GM19193 (cell line): Measurements from ENCODE around the gene RCN2.

ENCODE experiments used
- POLR2A ChIP-seq: IDR thresholded peaks from 4 replicates; pipeline ENCODE4 v1.6.1; 2011; ENCODE audit not compliant: insufficient read depth, insufficient read length; ENCODE audit errors: extremely low read depth

RCN2 gene

GRCh38 chr15:76982756-76983155 is 51.2 kb downstream of the RCN2 start:
- TF ChIP-seq POLR2A = no peak

- TF ChIP-seq POLR2A = no peak
Measured at GRCh38 chr15:76983590-76984375, 52.2 kb downstream of the RCN2 start.

GRCh38 chr15:76986743-76987142 is 55.2 kb downstream of the RCN2 start:
- TF ChIP-seq POLR2A = no peak

- no peak for TF ChIP-seq POLR2A
Measured at GRCh38 chr15:76987276-76987675, 55.7 kb downstream of the RCN2 start.

- peak; percentile 38 for TF ChIP-seq POLR2A
Measured at GRCh38 chr15:76987896-76988860, 56.6 kb downstream of the RCN2 start.

GRCh38 chr15:76988867-76989780 is 57.6 kb downstream of the RCN2 start:
- TF ChIP-seq POLR2A = no peak

- no peak for TF ChIP-seq POLR2A
Measured at GRCh38 chr15:76991048-76991447, 59.5 kb downstream of the RCN2 start.

GRCh38 chr15:76991741-76992645 is 60.4 kb downstream of the RCN2 start:
- no peak for TF ChIP-seq POLR2A

- TF ChIP-seq POLR2A = no peak
Measured at GRCh38 chr15:76993114-76993725, 61.7 kb downstream of the RCN2 start.

- no peak for TF ChIP-seq POLR2A
Measured at GRCh38 chr15:76994001-76994400, 62.5 kb downstream of the RCN2 start.

- TF ChIP-seq POLR2A = no peak
Measured at GRCh38 chr15:76994496-76994895, 62.9 kb downstream of the RCN2 start.

GRCh38 chr15:76994971-76995945 is 63.7 kb downstream of the RCN2 start, which contains the start of gene PSTPIP1:
TSS of gene PSTPIP1 (plus strand) at chr15:76995126. CDS start at chr15:76995574, 448 bp downstream.
- peak; percentile 73 for TF ChIP-seq POLR2A

GRCh38 chr15:76996076-76996525 is 64.6 kb downstream of the RCN2 start:
- no peak for TF ChIP-seq POLR2A
